GM10266 (cell line): ENCODE measurements around the gene PC.

ENCODE experiments used
- DNase-seq: peaks from one replicate; pipeline ENCODE4 v3.0.0; 2012; ENCODE audit errors: extremely low spot score
- TF ChIP-seq, protein P1 (sequence below): IDR thresholded peaks from 2 replicates; pipeline ENCODE4 v1.5.1; 2012; ENCODE audit warnings: mild to moderate bottlenecking, low read depth; ENCODE audit not compliant: control insufficient read depth, insufficient read depth; ENCODE audit errors: missing control alignments

PC gene

DNA sequence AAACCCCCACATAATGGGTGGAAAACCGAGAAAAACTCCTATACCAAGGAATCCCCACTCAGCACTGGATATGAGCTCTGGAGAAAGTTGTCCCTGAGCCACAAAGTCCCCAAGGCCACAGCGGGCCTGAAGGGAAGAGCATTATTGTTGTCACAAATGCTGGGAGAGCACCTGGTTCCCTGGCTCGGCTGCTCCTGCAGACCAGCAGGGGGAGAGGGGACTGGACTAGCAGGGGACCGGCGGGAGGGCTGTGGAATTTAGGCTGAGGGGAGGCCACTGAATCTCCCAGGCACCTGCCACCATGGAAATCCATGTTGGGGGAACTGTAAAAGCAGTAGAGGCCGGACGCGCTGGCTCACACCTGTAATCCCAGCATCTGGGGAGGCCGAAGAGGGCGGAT is 7.0 kb downstream of the PC start:
- DNase-seq = no peak
- TF ChIP-seq, protein P1, sequence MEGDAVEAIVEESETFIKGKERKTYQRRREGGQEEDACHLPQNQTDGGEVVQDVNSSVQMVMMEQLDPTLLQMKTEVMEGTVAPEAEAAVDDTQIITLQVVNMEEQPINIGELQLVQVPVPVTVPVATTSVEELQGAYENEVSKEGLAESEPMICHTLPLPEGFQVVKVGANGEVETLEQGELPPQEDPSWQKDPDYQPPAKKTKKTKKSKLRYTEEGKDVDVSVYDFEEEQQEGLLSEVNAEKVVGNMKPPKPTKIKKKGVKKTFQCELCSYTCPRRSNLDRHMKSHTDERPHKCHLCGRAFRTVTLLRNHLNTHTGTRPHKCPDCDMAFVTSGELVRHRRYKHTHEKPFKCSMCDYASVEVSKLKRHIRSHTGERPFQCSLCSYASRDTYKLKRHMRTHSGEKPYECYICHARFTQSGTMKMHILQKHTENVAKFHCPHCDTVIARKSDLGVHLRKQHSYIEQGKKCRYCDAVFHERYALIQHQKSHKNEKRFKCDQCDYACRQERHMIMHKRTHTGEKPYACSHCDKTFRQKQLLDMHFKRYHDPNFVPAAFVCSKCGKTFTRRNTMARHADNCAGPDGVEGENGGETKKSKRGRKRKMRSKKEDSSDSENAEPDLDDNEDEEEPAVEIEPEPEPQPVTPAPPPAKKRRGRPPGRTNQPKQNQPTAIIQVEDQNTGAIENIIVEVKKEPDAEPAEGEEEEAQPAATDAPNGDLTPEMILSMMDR = no peak

DNA sequence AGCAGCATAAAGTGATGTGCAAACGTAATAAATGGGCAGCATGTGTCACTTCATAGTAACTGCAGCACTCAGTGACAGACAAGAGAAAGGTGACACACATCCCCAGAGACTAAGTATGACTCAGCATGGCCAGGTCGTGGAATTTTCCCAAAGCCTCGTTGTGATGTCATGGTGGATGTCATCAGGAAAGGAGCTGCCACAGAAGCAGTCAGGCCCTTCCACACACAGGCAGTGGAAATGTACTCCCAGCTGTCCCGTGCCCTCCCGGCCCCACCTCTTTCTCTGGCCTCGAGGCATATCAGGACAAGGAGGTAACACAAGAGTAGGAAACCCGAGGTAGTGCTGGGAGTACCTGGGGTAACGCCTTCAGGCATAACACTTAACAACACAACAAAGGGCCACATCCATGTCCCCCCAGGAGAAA is 8.1 kb downstream of the PC start:
- DNase-seq = no peak

DNA sequence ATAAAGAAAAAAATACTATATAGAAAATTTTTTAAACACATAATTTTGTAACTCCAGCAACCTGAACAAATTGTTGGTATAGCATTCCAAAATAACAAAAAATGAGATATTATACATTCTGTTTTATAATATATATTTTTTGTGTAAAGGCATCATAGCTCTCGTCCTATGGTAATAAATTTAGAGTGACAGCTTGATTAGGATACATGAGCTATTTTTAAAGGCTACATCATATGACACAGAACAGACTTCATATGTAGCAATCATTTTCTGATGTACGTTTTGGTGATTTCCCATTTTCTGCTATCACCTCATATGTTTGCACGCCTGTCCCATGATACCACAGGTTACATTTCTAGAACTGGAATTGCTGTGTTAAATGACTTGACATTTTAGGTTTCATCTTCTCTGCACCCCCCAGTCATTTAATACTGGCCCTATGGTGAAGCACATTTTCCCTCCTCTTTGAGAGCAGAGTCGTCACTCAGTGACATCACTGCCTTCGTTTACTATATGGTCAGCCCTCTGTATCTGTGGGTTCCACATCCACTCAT is 19.5 kb downstream of the PC start:
- TF ChIP-seq, protein P1 = no peak
- DNase-seq = no peak

More for the DNA sequence above, 8.1 kb downstream of the PC start:
- TF ChIP-seq, protein P1 = no peak

DNA sequence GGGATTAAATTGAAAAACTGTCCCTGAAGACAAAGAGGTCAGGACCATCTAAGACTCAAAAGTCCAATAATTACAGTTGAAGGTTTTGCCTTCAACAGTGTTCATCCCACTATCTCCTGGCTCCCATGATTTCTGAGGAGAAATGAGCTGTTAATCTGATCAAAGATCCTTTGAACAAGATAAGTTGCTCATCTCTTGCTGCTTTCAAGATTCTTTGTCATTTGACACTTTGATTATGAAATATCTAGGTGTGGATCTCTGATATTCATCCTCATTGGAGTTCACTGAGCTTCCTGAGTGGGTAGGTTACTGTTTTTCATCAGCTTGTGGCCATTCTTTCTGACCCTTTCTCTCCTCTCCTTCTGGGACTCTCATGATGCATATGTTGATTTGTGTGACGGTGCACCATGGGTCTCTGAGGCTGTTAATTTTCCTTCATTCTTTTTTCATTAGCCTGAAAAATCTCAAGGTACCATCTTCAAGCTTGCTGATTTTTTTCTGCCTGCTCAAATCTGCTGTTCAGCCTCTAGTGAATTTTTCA is 20.9 kb downstream of the PC start:
- no peak for DNase-seq
- TF ChIP-seq, protein P1 = no peak

DNA sequence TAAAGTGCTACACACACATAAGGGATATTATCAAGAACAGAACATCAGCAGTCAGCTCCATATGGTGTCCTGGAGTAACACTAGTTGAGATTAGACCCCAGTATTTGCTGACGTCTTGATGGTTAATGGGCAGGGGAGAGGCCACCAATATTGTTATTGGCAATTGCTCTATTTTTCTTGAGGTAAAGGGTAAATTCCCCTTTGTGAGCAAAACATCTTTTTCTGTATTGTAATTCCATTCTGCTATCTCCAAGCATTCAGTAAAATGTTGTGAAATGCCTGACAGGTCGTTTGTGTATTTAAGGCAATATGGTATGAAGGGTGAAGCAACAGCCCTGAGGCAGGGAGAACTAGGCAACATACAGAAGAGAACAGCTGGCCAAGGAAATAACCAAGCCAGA is 21.9 kb downstream of the PC start:
- TF ChIP-seq, protein P1 = no peak
- DNase-seq = no peak

DNA sequence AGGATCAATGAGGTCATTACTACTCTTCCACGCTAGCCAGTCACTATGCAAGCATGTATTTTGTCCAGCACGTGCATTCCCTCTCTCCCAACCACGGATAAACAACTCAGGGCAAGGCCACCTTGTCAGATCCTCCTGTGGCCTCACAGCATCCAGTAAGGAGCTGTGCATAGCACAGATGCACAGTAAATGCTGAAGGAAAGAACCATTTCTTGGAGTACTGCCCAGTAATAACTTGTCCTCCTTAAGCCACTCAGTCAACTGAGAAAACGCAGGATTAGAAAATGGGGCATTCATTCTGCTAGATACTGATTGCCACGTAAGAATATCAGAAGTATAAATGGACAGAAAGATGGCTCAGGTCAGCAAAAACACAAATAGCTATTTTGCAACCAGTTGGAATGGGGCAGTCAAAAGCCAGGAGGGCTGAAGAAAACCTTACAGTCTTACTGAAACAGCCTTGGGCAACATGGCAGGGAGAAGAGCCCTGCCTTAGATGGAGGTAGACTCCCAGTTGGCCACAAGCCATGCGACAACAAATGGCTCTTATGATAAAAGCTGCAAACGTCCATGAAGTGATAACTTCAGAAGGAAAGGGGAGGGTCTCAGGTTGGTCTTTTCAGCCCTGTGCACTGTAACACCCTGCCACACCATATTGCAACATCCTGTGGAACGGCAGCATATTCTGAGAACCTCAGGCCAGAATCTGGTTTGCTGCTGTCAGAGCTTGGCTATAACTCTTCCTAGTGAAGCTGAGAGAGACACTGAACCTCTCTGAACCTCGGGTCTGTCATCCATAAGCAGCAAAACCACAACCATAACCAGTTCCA is 23.0 kb downstream of the PC start:
- TF ChIP-seq, protein P1 = no peak
- no peak for DNase-seq

DNA sequence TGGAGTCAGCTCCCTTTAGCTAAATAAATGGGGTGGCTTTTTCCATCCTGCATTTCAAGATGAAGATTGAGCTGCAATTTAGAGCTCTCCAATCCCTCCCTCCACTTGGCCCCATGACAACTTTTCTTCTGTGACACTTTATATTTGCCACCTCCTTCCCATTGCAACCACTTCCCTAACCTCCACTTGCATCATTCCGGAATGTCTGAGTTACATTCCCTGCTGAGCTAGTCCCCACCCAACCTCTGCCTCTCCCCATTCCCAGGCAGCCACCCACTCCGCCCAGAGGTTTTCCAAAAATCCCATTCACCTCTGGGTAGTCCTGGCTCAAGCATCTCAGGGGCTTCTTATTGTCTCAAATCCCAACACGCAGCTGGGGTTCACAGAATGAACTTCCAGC is 24.7 kb downstream of the PC start:
- TF ChIP-seq, protein P1 = no peak
- no peak for DNase-seq
